NCI-H187 (cell line): ENCODE results near the gene PMM1.

ENCODE experiments used
- DNase-seq, 2 experiments: peaks; one replicate each; lab custom pipeline; 2025; lab: John Stamatoyannopoulos, UW

PMM1 gene

DNA sequence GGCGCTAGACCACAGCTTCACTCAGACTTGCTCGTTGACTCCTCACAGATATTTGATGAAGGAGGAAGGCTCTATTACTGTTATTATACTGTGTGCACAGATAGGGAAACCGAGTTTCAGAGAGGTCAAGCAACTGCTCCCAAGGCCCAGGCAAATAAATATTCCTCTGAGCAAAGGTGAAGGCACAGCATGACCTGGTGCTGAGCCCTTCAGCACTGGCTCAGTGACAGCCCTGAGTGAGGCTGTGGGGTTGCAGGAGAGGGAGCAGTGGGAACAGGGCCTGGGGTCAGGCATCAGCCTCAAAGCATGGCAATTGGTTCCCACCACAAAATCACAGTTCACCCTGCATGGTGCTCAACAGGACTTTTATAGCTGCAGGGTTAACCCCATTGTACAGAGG is 52.4 kb downstream of the PMM1 start:
- no peak for DNase-seq

DNA sequence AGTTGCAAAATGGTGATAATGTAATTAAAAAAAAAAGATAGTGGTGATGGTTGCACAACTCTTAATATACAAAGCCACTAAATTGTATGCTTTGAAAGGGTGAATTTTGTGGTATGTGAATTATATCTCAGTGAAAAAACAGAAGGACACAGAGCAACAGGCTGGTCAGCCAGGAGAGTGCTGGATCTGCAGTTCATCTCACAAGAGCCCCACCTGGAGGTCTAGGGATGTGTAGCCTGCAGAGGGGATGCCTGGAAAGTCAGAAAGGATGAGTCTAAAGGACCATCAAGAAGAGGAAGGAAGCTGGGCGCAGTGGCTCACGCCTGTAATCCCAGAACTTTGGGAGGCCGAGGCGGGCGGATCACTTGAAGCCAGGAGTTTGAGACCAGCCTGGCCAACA is 54.4 kb downstream of the PMM1 start:
- no peak for DNase-seq

DNA sequence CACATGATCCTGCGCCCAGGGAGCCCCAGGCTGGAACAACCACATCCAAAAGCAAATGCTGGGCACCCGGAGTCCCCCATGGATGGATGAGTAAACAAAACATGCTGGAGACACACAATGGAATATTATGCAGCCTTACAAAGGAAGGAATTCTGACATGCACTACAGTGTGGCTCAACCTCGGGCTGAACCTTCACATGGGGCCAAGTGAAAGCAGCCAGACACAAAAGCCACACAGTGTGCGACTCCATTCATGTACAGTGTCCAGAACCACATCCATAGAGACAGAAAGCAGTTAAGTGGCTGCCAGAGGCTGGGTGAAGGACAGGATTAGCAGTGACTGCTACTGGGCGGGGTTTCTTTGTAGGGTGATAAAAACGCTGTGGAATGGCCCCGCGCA is 55.4 kb downstream of the PMM1 start:
- DNase-seq: no peak

DNA sequence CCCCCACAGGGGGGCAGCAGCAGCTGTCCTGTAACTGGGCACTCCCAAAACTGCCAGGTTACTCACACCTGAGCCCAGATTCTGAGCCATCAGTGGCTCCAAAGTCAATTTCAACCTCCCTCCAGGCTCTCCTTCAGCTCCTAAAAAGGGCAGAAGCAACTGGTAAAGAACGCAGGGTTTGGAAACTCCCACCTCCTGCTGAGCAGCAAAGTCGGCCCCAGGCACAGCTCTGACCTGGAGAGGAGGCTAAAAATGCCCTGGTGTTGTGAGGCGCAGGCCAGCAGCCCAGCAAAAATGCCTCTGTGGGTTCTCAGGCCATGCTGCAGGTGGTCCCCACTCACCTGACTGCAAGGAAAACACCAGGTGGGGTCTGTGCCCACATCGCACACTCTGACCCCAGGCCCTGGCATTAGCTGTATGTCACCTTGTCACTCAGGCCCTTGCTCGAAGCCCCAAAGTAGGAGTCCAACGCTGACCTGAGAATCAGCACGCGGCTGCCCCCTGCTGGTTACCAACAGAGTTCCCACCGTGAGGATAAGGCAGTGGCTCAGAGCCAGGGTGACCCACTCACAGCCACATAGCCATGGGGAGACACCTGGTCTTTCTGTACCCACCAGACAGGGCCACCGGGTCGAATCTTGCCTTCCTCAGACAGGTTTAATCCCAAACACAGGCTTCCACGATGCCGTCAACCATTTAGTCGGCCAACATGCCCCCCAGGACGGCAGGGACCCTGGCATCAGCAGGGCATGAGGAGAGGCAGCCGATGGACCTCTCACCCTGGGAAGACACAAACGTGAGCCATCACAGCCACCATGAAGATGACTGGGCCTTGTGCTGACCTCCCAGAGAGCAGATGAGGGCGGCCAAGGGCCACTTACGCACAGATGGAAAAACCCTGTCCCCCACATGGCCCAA is 56.5 kb downstream of the PMM1 start:
- no peak for DNase-seq

DNA sequence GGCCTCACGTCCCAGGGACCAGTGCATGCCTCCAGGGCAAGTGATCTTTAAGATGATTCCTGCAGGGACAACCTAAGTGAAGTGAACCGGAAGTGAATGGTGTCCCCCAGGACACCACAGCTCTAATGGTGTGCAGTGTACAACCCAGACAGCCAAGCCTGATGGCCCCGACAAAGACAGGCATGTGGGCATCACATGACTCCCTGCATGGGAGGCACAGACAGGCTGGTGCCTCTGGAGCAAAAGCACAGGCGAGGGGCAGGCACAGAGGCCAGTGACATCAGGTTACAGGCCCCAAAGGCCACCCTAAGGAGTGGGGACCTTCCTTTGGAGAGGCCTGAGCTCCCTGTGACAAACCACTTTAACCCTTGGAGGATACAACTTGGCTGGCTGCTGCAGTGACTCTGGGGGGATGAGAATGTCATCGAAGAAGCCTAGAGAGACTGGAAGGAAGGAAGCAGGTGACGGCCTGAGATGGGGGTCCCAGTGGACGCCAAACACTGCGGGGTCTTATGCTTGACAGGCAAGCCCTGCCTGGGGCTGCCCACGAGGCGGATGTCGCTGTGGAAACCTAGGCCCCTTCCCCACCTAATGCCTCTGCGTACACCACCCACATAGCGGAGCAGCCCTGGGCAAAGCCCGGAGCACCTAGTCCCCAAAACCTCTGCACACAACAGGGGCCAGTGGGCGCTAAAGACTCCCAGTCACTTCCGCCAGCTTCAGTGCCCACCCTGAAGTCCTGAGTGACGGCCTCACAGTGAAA is 57.7 kb downstream of the PMM1 start:
- no peak for DNase-seq

DNA sequence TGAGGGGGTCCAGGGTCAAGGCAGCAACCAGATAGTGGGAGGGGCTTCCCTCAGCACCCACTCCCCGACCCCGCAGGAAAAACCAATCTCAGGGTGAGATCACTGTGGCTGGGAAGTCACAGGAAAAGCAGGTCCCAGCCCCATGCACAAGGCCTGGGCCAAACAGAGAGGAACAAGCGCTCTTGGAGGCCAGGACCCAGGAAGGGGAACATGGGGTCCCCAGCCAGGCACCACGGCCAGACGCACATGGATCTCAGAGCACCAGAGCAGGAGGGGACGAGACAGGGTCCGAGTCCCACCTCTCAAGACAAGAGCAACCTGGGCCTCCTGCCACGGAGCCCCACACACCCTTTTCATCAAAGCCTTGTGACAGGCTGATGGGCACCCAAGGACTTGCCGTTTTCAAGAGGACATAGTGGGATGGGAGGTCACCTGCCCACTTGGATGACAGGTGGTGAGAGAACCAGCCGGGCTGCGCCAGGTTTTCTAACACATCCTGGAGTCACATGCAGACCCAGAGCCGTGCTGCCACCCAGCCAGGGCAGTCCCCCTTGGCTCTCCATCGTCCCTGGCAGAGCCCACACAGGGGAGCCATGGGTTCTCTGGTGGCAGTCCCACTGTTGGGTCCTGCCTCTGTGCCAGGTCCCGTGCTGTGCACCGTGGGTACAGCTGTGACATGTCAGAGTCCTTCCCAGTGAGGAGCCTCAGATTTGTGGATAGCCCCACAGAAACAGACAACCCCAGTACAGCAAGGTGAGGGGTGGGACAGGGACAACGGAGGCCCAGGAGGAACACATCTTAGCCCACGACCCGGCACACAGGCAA is 58.5 kb downstream of the PMM1 start:
- no peak for DNase-seq

DNA sequence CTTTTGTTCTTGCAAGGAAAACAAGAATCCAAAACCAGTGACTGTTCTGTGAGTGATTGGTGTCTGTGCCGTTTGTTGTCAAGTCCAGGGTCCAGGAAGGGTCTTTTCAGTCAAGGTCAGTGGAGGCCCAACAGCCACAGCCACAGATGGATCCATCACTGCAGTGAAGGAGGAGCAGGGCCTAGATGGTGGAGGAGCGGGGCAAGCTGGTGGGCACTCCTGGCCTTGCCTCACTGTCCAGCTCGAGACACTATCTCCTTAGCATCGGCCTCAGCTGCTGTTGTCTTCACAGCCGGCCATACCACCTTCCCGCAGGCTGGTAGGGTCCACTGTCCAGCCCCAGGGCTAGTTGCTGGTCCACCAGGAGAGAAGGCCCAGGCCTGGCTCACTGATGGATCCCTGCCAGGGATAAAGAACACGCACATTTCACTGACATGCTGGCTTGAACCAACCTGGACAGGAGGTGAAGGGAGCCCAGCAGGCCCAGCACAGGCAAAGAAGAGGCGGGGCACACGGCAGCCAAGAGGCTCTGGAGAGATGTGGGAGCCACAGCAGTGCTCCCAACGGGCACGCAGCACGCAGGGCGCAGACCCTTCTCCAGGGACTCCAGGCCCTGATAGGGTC is 60.6 kb downstream of the PMM1 start:
- no peak for DNase-seq

DNA sequence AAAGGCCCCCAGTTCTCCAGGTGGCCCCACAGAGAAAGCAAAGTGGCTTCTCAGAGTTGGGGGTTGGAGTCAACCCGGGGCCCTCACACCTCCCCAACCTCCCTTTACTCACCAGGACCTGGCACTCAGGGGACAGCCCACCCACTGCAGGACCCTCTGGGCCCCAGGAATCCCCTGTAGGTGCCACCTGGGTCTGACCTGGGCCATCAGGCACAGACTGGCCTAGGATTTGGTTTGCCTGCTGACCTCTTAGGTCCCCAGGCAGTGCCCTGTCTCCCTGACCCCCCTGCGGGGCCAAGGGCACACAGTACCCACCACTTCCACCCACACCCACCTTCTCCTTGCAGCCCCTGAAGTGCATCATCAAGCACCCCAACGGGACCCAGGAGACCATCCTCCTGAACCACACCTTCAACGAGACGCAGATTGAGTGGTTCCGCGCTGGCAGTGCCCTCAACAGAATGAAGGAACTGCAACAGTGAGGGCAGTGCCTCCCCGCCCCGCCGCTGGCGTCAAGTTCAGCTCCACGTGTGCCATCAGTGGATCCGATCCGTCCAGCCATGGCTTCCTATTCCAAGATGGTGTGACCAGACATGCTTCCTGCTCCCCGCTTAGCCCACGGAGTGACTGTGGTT is 61.4 kb downstream of the PMM1 start:
- no peak for DNase-seq
